Fibroblast of the aortic adventitia (primary cell): Measurements from ENCODE around the gene DNASE1L1. TPM values are rescaled to one million over a fixed set of nuclear protein-coding genes. Genes with fewer than 3 reads are reported as not detected.

ENCODE experiments used
- DNase-seq: peaks from one replicate; pipeline ENCODE4 v3.0.0-alpha.2; 2010; ENCODE audit warnings: low read depth
- H3K4me3 ChIP-seq: 2 replicates; pipeline ENCODE4 v1.5.1; 2011; ENCODE audit warnings: low read depth, mild to moderate bottlenecking, control low read depth, low read length, moderate library complexity
- CTCF ChIP-seq: IDR thresholded peaks from 2 replicates; pipeline ENCODE4 v1.5.1; 2011; ENCODE audit warnings: mild to moderate bottlenecking, low read length, control low read depth, inconsistent platforms; ENCODE audit not compliant: insufficient read depth
- total RNA-seq: library from RNA; depleted of rRNA; stranded (reverse); fragments of >200 nt; gene quantifications from 2 replicates; pipeline ENCODE4 v1.2.3, GENCODE V29; 2012; ENCODE audit warnings: low replicate concordance

DNASE1L1 gene
- total RNA-seq, 1 donor: 31.0 TPM

- H3K4me3 ChIP-seq: peak overlapping the region; percentile 77
- no peak for TF ChIP-seq CTCF
- peak; percentile 19 for DNase-seq
These were observed 27.4 kb upstream of the DNASE1L1 start for GRCh38 chrX:154436374-154436982.

DNA sequence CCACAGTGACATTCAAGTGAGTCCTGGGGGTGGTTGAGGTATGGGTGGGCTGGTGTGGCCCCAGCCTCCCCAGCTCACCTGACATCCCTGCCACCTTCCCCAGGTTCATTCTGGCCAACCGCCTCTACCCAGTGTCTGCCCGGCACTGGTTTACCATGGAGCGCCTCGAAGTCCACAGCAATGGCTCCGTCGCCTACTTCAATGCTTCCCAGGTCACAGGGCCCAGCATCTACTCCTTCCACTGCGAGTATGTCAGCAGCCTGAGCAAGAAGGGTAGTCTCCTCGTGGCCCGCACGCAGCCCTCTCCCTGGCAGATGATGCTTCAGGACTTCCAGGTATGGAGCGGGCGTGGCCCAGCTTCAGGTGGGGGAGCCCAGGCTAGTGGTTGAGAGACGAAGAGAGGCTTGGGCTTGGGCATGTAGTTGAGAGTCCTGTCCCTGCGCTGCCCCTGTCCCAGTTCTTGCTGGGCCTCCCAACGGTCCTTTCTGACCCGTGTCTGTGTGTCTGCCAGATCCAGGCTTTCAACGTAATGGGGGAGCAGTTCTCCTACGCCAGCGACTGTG lies 26.2 kb upstream of the DNASE1L1 start:
- DNase-seq: no peak
- no peak overlapping the region for H3K4me3 ChIP-seq
- TF ChIP-seq CTCF: no peak

- TF ChIP-seq CTCF: no peak
- no peak for DNase-seq
- H3K4me3 ChIP-seq: no peak overlapping the region
These were observed 25.5 kb upstream of the DNASE1L1 start for GRCh38 chrX:154434394-154435168.

- DNase-seq: no peak
- no peak for TF ChIP-seq CTCF
- no peak overlapping the region for H3K4me3 ChIP-seq
These were observed 24.6 kb upstream of the DNASE1L1 start for GRCh38 chrX:154433605-154434004.

- H3K4me3 ChIP-seq: no peak overlapping the region
- no peak for DNase-seq
- TF ChIP-seq CTCF: no peak
These were observed 23.2 kb upstream of the DNASE1L1 start for GRCh38 chrX:154432210-154432609.

GRCh38 chrX:154431341-154431740 lies 22.3 kb upstream of the DNASE1L1 start:
- H3K4me3 ChIP-seq: no peak overlapping the region
- DNase-seq: no peak
- no peak for TF ChIP-seq CTCF
